Activated CD8-positive, alpha-beta memory T cell treated with anti-CD3 and anti-CD28 coated beads, Interleukin-2, amount 50 U/mL, for 48 hours (primary cell): ENCODE results near the gene ENTREP3.

ENCODE experiments used
- DNase-seq: peaks from one replicate; pipeline ENCODE4 v3.0.0-alpha.2; 2020

The ENTREP3 gene

DNA sequence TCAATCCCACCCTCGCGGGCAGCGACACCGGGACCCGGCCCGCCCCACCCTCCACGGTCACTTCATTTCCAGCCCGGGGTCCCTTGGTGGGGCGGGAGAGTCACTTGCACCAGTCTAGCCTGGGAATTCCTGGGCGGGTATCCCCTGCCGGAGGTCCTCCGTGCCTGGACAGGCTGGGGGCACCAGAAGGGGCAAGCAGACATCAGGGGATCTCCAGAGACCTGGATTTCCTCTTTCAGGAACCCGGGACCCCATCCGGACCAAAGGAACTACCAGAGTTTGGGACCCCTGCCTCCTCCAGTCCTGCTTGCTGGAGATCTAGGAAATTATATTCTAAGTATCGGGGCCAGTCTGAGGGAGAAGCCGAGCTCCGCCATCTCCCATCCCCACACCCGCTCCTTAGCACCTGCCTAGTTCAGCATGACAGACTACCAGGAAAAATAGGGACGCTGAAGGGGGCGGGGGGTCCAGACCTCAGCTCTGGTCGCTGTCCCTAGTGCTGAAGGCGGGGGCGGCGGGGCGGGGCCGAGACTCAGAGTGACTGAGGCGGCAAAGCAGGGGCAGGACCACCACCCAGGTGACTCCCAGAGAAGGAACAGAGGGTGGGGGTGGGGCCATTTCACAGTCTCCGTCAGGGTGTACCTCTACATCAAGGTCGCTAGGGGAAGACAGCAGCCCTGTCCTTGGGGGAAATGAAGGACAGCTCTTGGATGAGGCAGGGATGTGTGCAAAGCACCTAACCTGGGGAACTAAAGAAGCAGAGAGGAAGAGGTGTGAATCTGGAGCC lies 22.8 kb upstream of the ENTREP3 start:
- DNase-seq, result peak; percentile 89

DNA sequence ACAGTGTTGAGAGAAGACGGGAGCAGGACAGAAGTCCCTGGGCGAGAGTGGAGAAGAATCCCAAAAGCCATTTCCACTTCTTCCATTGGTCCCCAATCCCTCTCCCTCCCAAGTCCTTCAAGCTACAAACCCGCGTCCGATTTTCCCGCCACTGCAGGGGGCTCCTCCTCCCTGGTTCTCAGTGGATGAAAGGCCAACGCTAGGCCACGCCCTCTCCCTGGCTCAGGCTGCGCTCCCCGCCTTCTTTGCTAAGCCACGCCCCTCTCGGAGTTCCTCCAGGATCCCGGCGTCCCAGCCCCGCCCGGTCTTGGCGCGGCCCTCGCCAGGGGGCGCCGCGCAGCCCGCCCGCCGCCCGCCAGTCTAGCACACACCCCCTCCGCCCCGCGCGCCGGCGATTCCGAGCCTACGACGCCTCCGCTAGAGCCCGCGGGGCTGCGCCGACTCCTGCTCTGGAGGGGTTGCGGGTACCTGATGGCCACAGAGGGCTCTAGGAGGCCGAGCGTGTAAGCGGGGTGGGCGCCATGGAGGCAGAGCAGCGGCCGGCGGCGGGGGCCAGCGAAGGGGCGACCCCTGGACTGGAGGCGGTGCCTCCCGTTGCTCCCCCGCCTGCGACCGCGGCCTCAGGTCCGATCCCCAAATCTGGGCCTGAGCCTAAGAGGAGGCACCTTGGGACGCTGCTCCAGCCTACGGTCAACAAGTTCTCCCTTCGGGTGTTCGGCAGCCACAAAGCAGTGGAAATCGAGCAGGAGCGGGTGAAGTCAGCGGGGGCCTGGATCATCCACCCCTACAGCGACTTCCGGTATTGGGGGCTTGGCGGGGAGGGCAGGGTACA lies 22.0 kb upstream of the ENTREP3 start, which contains the start of gene HCN3:
HCN3 (plus strand) TSS at position 394 of the 832 bp plus-strand sequence; CDS start at position 522, 128 bp downstream.
- DNase-seq, result peak; percentile 96

DNA sequence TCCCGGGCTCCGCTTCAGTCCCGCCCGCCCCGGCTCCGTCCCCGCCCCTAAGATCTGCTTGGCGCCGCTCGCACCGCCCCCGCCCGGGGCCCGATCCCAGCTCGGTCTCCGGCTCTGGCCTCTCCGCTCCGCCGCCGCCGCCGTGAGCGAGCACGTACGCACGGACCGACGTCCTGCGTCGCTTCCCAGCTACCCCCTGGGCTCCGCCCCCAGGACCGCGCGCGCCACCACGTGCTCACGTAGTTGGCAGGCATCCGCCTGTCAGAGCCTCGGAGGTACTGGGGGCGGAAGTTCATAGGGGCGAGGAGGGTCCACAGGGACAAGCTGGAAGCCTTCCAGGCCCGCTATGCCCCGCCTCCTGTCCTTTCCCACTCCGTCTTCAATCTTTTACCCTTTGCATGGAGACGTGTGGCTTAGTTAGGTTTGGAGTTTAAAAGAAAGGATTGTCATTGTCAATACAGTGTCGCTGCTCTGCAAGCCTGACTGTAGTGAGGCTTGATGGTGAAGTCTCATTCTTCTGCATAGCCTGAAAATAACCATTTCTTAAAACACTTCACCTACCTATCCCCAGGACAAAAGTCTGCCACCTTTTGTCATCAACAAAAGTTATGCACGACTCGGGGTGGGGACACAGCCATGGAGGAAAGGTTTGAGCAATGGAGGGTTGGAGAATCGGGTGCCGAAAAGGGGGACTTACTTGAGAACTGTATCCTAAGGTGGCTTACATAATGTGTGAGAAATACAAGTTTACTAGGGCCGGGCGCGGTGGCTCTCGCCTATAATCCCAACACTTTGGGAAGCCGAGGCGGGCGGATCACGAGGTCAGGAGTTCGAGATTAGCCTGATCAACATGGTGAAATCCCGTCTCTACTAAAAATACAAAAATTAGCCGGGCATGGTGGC lies 18.3 kb upstream of the ENTREP3 start, which contains the start of gene CLK2:
CLK2 (minus strand) TSS at position 162 of the 903 bp plus-strand sequence. CDS start 2,527 bp downstream, outside the sequence.
- DNase-seq, result peak; percentile 98

DNA sequence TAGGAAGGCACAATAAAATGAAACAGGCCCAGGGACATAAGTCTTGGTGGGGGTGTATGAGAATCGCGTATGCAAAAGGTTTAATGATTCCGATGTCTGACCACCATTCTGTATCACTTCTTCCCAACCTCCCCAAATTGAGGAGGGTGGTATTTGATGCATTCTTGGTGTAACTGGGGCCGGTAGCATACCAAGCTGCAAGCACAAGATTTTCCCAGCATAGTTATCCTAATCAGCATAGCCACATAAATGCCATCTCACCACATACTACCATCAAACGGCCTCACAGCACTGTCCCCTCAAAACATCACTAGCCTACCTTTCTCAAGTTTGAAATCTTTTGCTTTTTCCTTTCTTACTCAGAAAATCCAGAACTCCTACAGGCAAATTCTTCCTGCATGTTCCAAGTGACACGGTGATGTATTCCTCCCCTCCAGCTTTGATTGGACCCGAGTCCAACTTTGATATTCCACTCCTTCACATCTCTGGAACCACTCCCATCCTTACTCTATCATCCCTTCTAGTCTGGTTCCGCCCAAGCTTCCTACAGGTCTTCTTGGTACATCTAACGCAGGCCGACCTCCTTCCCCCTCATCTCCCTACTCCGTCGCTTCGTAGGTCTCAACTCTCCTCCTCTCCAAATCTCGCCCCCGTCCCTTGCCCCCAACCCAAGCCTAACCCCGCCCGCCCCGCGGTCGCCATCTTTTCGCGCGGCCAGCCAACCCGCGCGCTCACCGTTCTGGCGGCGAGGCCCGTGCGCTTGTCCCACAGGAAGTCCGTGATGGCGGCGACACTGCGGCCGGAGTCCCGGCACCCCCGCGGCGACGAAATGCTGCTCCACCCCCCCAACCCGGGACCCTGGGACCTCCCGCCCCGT lies 17.4 kb upstream of the ENTREP3 start:
- DNase-seq, result no peak

DNA sequence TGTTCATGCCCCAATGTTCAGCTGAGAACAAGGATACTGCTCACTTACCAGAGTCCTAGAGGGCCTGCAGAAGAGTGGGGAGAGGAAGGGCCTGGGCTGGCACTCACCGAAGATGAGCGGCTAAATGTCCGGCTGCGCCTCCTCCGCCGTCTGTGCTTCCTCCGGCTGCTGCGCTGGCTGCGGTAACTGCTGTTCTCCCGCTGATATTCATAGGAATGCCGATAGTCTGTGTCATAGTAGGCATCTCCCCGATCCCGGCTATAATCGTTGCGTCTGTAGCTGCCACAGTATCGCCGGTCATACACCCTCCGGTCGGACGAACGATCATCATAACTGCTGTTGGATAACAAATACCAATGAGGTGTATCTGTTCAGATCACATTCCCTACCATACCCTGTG lies 14.1 kb upstream of the ENTREP3 start:
- DNase-seq, result no peak

DNA sequence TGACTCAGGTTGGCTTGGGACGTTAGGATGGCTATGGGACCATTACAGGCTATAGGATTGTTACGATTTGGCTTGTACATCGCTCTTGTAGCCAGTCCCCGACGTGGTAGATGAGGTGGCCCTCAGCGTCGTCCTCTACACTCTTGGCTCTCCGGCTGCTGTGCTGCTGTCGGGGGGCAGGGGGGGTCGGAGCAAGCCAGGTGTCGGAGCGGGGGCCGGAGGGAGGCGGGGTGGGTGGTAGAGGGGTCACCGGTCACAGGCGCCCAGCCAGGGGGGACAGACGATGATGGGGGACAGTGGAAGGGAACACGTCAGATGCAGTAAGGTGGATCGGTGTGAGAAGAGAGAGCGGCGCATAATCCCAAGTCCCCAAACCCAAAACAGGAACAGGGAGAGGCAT lies 13.3 kb upstream of the ENTREP3 start:
- DNase-seq, result no peak

DNA sequence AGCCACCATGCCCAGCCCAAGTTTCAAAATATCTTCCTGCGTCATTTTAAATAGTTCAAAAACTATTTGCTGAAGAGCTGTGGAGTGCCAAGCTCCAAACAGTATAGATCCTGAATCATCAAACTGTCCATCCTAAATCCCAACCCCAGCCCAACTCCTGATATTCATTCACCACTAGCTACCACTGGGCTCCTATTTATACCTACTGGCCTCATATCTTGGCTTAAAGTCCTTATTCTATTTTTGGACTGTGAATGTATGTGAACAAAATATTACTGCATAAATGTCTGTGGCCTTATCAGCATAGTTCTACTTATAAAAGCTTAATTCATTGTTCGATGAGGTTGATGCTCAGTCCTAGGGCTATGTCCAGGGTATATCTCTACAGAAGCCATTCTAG lies 12.1 kb upstream of the ENTREP3 start:
- DNase-seq, result no peak

DNA sequence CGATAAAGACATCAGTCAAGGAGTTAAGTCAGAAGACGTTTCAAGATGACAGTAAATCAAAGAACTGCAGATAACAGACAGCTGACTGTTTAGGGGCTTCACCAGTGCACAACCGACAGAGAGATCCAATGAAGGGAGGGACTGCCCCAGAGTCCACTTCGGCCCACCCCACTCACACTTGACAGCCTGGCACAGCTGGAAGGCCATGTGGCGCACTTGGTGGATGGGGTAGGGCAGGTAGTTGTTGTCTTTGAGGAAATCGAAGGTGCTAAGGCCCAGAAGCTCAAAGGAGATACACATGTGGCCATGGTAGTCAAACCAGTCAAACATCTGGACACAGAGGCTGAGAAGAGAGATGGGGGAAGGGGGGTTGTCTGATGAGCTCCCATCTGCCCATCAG lies 11.3 kb upstream of the ENTREP3 start:
- no peak for DNase-seq

DNA sequence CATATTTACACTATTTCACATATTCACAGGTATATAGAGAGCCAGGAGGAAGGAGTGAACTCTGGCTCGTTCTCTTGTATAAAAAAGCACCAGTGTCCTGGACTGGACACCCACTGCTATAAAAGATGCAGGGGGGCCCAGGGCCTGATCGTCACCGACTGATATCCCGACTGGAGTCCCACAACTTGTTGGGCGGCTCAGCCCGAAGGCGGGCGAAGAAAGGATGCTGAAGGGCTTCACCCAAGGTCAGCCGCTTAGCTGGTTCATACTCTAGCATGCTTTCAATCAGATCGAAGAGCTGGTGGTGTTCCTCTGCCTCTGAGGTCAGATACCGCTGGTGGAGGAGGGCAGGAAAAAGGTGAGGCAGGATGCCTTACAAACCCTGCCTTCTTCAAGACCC lies 7.8 kb upstream of the ENTREP3 start:
- DNase-seq, result no peak

DNA sequence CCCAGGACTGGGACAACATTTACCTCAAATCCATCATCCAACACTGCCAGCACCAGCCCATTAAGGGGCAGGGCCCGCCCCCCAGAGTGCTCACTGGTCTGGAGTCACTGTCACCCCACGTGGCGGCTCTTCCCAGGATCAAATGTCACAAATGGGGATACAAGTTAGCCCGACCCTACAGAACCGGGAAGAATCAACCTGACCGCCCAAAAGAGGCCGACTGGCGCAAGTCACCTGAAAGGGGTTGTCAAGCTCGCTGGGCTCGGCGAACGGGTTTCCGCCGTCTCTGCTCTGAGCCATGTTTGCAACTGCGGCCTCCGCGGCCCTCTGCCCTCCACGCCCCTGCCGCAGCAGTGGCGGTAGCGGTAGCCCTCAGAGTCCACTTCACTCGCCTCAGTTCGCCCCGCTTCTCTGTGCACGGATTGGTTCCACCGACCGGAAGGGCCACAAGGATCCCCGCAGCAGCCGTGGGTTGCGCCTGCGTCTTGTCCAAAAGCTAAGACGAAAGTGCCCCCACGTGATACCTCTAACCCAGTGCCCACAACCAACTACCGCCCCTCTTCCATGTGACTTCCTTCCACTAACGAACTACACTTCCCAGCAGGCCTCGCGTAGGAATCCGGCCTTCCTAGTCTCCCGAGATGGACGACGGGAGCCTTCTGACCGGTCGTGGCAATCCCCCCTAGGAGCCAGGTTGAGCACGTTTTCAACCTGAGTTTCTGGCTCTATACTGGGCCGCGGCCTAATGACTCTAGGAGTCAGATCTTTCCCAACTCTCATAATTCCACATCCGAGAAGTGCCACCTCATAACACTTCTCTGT lies 6.8 kb upstream of the ENTREP3 start, which contains the start of gene SCAMP3:
SCAMP3 (minus strand) TSS at position 509 of the 822 bp plus-strand sequence; CDS start at position 300, 209 bp downstream.
- DNase-seq, result peak; percentile 91

DNA sequence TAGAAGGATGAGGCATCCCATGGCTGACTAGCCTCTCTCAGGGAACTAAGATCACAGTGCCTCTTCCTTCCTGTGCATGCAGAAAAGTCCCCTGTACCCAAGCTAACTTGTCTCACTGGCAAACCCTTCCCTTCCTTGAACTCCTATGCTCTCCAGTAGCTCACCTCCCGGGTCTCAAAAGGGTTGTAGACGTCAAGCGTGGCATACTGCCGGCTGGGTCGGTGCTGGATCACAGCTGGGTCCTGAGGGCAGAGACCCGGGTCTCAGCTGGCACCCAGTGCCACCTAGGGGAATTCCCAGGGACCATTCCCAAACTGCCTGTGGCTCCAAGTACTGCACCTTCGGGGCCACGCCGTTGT lies 6.2 kb upstream of the ENTREP3 start:
- DNase-seq, result no peak

DNA sequence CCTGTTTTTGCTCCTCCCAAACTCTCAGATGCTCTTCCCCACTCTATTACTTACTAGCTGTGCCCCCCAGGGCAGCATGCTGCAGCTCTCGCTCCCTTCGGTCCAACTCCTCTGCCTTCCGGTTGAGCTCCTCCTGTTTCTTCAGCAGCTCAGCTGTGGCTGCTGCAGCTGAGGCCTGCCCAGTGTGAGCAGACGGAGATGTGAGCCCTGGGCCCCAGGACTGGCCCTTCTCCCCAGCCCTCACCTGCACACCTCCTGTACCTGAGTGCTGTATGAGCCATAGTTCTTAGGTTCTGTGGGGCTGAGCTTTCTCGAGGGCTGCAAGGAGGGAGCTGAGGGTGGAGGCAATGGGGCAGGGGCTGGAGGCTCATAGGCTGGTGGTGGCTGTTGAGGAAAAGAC lies 5.0 kb upstream of the ENTREP3 start:
- no peak for DNase-seq

DNA sequence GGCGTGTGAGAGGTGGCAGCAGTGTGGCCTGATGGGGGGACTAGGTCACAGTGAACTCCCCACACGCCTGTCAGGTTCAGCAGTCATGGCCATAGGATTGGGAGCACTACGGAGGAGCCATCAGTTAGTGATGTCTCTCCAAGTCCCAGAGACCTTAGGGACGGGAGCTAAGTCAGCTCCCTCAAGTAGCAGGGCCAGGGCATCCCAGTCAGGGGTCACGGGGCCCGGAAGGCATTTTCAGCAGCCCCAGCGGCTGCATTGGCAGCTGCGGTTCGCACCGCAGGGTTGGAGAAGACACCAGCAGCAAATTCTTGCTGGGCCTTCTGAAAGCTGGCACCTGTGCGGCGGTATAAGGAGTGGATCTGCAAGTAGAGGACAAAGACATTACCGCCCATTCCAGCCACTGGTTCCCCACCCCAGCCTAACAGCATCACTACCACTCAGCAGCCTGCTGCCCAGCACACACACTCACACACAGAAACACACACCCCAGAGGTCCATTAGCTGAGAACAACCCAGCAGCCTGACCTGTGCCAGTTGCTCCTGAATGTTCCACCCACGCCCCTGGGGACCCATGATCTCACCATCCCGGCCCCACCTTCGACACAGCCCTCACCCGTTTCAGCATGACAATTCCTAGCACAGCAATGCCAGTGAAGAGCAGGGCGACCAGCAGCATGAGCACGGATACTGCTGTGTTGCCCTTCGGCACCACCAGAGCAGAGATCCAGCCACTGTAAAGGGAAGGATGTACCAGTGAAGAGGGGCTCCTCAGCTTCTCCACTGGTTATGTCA lies 972 bp upstream of the ENTREP3 start:
- no peak for DNase-seq

DNA sequence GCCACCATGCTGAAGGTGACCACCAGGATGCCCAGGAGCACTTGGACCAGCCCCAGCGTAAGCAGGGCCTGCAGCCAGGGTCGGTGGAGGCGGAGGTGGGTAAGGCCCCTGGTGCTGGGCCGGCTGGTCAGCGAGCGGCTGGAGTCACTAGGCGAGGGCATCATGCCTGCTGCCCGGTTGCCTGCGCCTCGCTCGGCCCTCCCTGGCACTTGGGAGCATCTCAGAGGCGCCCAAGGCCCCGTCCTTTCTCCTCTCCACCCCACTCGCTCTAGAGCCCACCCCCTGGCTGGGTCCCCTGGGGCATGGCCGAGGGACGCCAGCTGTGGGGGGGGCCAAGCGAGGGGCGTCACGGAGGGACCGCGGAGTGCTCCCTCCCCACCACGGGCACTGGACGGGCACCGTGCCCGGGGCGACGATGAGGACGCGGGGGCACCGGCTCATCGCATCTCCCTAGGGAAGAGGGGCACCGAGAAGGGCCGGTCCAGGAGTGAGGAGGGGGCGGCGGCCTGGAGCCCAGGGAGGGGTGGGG lies 505 bp downstream of the ENTREP3 start:
- peak; percentile 63 for DNase-seq

DNA sequence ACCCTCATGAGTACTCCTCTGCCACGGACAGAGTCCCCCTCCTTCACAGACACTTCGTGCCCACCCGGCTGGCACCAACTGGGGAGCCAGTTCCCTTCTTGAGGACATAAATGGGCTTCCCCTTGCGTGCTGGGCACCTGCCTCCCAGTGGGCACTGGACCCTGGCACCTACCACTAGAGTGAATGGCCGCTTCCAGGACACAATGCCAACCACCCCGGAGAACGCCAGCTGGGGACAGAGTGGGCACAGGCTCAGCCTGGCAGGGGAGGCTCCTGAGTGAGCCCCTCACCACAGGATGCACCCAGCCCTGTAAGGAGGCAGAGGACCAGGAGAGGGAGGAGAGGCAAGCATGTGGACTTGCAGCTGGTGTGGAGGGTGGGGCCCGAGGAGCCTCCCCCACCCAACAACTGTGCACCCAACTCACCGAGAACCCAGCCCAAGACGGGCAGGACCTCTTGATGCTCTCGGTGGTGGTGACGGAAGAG lies 1.0 kb downstream of the ENTREP3 start:
- no peak for DNase-seq

DNA sequence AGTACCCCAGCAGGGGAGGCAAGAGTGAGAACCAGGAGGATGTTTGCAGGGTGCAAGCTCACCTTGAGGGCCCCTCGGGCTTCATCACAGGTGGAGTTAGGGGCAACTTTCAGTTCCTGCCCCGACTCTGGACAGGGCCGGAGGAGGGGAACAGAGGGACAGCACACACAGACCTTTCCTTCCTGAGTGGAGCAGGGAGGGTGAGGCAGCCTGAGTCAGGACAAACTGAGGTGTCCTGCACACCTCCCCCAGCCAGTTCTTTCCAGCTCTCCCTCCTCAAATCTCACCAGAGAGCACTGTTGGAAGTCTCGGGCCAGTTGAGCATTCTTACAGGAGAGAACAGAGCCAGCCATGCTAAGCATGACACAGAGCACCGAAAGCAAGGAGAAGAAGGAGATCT lies 1.5 kb downstream of the ENTREP3 start:
- DNase-seq, result no peak

DNA sequence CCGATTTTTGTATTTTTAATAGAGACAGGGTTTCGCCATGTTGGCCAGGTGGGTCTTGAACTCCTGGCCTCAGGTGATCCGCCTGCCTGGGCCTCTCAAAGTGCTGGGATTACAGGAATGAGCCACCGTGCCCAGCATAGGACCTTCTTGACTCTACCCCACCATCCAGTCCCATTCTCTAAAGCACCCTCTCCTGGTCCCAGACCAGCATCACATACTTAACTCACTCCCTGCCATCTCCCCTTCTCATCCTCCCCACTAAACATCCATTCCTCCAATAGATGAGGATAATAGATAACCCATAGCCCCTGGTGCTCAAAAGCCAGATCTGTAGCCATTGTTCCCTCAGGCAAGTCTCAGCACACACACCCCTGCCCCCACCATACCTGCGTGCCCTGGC lies 2.1 kb downstream of the ENTREP3 start:
- no peak for DNase-seq

DNA sequence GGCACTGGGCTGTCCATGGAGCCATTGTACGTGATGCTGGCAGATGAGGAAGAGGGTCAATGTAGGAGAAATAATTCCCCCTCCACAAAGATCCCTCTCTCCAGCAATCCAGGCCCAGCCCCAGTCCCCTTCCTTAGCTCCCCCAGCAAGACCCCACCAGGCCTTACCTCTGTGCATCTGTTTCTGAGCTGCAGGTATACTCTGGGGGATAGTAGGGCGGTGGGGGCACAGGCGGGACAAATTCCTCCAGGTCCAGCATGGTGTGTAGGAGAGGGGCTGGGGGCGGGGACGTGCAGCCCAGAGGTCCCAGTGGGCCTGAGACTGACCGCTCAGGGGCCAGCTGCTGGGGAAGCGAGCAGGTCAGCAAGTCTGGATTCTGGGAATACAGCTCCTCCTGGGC lies 3.7 kb downstream of the ENTREP3 start:
- no peak for DNase-seq

DNA sequence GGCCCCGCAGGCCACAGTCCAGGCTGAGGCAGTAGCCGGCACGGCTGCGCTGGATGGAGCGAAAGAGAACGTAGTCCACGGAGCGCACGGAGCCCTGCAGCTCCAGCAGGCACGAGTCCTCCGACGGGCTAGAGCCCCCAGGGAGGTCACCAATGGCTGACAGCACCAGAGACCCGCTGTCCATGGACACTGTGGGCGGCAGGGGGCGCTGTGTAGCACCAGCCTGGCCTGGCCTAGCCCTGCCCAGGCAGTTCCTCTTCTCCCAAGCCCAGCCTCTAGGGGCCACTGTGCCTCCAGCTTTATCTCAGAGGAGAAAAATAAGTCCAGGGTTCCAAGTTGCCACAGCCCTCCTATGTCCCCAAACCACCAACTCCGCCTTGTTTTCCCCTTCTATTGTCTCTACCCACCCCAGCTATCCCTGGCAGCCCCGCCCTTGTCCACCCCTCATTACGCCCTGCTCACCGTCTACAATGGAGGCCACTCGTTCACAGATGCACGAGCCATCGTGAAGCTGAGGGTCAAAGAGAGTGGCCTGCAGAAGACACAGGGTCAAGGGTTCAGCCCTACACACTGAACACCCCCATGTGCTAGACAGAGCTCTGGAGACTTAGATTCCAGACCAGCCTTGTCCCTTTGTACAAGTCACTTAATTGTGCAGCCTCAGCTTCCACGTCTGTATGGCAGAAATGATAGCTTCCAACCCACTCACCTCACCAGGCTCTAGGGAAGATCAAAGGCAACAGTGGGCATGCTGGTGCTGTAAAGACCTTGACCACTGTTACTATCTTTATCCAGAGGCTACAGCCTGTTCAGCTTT lies 4.4 kb downstream of the ENTREP3 start:
- peak; percentile 100 for DNase-seq
